ENCODE results near the gene CATSPERZ. TPM values are rescaled to one million over a fixed set of nuclear protein-coding genes. Genes with fewer than 3 reads are reported as not detected.
"Not testable (repeated sequence)": the region's sequence is repeated elsewhere in the genome, so short reads cannot be mapped to it uniquely, and the experiment has no call there.

CATSPERZ gene
- total RNA-seq, 1 donor from 2014 or later, result 0.59 TPM

DNA sequence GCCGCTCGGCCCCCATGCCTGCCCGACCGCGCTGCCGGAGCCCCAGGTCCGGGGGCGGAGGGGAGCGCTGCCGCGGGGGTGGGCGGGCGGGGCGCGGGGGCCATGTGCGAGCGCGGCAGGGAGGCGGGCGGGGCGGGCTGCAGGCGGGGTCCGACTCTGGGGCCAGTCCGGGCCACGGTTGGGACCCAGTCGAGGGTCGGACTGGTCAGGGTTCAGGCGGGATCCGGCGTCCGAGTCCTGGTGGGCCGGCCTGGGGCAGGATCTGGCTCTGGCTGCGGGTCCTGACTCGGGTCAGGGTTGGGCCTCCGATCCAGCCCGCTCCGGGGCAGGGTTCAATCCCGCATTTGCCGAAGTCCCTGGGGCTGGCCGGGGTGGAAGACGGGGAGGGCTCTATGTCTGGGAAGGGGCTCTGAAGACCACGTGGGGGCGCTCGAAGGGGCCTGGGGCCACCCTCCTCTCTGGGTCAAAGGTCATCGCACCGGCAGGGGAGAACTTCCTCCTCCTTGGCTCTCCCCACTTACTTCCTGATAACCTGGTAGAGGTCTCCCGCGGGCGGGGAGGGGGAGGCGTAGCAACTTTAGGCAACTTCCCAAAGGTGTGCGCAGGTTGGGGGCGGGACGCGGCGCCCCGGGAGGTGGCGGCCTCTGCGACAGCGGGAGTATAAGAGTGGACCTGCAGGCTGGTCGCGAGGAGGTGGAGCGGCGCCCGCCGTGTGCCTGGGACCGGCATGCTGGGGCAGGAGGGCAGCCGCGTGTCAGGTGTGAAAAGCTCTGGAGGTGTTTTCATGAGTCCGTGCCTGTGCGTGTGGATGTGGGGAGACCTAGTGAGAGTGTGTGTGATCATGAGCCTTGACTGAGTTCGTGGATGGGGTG lies 5.8 kb downstream of the CATSPERZ start:
- Mint-ChIP-seq H3K9me3 (no peaks in the 10 kb centered on the region), H3K4me3 (ENCODE audit: low read depth) (peak overlapping the region; percentile 94)

DNA sequence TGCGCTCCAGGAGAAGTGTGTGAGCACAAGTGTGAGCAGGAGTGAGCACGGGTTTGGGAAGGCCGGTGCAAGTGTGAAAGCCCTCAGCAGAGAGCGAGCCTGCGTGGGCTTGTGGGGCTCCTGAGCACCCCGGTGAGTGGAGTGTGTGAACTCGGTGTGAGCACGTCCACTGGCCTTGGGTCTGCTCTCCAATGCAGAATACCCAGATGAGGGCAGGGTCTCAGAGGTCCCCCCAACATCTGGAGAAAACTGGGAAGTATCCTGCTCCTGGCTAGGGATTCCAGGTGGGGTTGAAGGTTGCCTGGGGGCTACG lies 6.4 kb downstream of the CATSPERZ start:
- no peaks in the 10 kb centered on the region for H3K27me3 Mint-ChIP-seq (ENCODE audit: low read depth)
- H3K4me1 Mint-ChIP-seq (ENCODE audit: low read depth), result peaks cover 11% of the 10 kb centered on the region
- no peak for DNase-seq (ENCODE audit: low spot score)
- intact Hi-C loops (cut with micrococcal nuclease), result loop anchor here (1.0 to 5.0 kb wide), 2 partner anchors 11 to 36 kb away; partner anchors contain the start of genes CCDC88B and TRMT112
- H3K4me3 Mint-ChIP-seq (ENCODE audit: low read depth), result peak overlapping the region; percentile 94
- H3K36me3 Mint-ChIP-seq (ENCODE audit: low read depth), result peaks cover 22% of the 10 kb centered on the region
- no peaks in the 10 kb centered on the region for H3K9me3 Mint-ChIP-seq
- H3K27ac Mint-ChIP-seq, result peak overlapping the region; percentile 93

More for the DNA sequence above, 5.8 kb downstream of the CATSPERZ start:
- H3K27me3 Mint-ChIP-seq (ENCODE audit: low read depth), result peaks cover under 1% of the 10 kb centered on the region
- intact Hi-C loops (cut with micrococcal nuclease), result loop anchor here (1.0 to 5.0 kb wide), 8 partner anchors 11 to 472 kb away; partner anchors contain the start of genes BAD, CCDC88B, FKBP2 and GPR137
- peaks cover 20% of the 10 kb centered on the region for H3K36me3 Mint-ChIP-seq (ENCODE audit: low read depth)
- DNase-seq (ENCODE audit: low spot score), result peak; percentile 71
- peak overlapping the region; percentile 93 for H3K27ac Mint-ChIP-seq
- peaks cover 12% of the 10 kb centered on the region for H3K4me1 Mint-ChIP-seq (ENCODE audit: low read depth)

DNA sequence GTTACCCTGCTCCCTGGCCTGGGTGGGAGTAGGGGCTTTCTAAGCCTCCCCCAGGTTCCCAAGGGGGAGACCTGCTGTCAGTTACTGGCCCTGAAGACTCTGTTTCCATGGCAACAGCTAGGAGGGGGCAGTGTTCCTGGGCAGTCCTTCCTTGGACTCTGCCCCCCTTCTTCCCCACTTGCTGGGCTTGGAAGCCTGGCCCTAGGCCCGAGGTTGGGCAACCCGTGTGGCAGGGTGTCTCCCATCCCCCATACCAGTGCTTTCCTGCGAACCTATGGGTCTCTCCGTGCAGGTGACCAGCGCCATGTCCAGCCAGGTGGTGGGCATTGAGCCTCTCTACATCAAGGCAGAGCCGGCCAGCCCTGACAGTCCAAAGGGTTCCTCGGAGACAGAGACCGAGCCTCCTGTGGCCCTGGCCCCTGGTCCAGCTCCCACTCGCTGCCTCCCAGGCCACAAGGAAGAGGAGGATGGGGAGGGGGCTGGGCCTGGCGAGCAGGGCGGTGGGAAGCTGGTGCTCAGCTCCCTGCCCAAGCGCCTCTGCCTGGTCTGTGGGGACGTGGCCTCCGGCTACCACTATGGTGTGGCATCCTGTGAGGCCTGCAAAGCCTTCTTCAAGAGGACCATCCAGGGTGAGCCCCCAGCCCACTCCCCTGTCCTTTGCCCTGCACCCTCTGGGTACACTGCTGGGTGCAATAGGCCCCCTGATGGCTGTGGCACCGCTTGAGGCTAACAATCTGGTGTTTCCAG lies 6.9 kb downstream of the CATSPERZ start:
- Mint-ChIP-seq H3K4me3 (ENCODE audit: low read depth) (peak overlapping the region; percentile 94), H3K9me3 (no peaks in the 10 kb centered on the region), H3K36me3 (ENCODE audit: low read depth) (peaks cover 22% of the 10 kb centered on the region), H3K27me3 (ENCODE audit: low read depth) (no peaks in the 10 kb centered on the region), H3K4me1 (ENCODE audit: low read depth) (peaks cover 11% of the 10 kb centered on the region), H3K27ac (peak overlapping the region; percentile 20)
- no peak for DNase-seq (ENCODE audit: low spot score)
- intact Hi-C loops (cut with micrococcal nuclease), result loop anchor here (1.0 to 5.0 kb wide), 2 partner anchors 10 to 35 kb away; partner anchors contain the start of genes CCDC88B and TRMT112

DNA sequence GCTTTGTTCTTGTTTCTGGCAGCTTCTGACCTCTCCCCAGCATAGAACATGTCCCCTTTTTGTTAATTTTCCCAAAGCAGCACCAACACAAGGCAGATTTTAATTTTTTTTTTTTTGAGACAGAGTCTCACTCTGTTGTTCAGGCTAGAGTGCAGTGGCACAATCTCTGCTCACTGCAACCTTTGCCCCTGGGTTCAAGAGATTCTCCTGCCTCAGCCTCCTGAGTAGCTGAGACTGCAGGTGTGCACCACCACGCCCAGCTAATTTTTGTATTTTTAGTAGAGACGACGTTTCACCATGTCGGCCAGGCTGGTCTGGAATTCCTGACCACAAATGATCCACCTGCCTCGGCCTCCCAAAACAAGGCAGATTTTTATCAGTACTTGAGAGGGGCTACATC lies 7.6 kb downstream of the CATSPERZ start:
- peaks cover 16% of the 10 kb centered on the region for H3K4me1 Mint-ChIP-seq (ENCODE audit: low read depth)
- H3K9me3 Mint-ChIP-seq; H3K27me3 Mint-ChIP-seq (ENCODE audit: low read depth); DNase-seq (ENCODE audit: low spot score): not testable (repeated sequence)
- intact Hi-C loops (cut with micrococcal nuclease), result loop anchor here (5.0 kb wide), 1 partner anchor 35 kb away; the partner anchor contains the start of gene CCDC88B
- H3K4me3 Mint-ChIP-seq (ENCODE audit: low read depth), result peak overlapping the region; percentile 32
- peaks cover 27% of the 10 kb centered on the region for H3K36me3 Mint-ChIP-seq (ENCODE audit: low read depth)
- H3K27ac Mint-ChIP-seq, result peak overlapping the region; percentile 20

DNA sequence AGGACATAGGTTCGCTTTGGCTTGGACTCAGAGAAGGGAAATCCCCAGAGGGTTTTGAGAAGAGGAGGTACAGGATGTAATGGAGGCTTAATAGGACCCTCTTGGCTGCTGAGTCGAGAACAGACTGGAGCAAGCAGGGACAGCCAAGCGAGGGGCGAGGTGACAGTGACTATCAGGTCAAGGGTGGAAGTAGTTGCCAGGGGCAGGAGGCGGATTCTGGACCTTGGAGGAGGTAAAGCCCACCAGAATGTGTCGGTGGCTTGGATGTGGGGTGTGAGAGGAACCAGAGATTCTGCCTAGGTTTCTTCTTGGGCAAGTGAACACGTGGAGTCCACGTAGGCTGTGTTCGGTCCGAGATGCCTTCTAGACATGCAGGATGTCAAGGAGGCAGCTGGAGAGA lies 12.8 kb downstream of the CATSPERZ start:
- Mint-ChIP-seq H3K4me1 (ENCODE audit: low read depth) (peaks cover 20% of the 10 kb centered on the region), H3K27me3 (ENCODE audit: low read depth) (no peaks in the 10 kb centered on the region), H3K27ac (peak overlapping the region; percentile 39), H3K9me3 (no peaks in the 10 kb centered on the region), H3K4me3 (ENCODE audit: low read depth) (no peak overlapping the region), H3K36me3 (ENCODE audit: low read depth) (peaks cover 51% of the 10 kb centered on the region)
- intact Hi-C loops (cut with micrococcal nuclease), result no loop called here
- no peak for DNase-seq (ENCODE audit: low spot score)

DNA sequence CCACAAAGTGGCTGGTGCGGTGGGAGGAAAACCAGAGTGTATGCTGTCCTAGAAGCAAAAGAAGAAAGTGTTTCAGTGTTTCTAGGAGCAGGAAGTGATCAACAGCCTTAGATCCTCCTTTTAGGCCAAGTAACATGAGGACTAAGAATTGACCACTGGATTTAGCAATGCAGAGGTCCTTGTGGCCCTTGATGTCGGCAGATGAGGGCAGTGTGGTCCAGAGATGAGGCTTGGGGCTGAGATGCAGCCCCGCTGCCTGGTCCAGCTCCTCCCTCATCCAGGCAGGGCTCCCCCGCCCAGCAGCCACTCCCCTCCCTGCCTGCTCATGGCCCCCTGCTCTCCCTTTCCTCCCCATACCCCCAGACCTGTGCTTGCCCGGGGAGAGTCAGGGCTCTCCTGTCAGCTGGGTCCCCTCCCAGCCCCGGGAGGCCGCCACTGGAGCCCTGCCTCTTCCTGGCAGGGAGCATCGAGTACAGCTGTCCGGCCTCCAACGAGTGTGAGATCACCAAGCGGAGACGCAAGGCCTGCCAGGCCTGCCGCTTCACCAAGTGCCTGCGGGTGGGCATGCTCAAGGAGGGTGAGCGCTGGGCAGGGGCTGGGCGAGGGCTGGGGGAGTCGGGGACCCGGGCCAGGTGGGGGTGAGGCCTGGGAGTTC lies 13.5 kb downstream of the CATSPERZ start:
- H3K27me3 Mint-ChIP-seq (ENCODE audit: low read depth), result no peaks in the 10 kb centered on the region
- H3K4me1 Mint-ChIP-seq (ENCODE audit: low read depth), result peaks cover 20% of the 10 kb centered on the region
- no peak overlapping the region for H3K27ac Mint-ChIP-seq
- H3K36me3 Mint-ChIP-seq (ENCODE audit: low read depth), result peaks cover 50% of the 10 kb centered on the region
- no peak overlapping the region for H3K4me3 Mint-ChIP-seq (ENCODE audit: low read depth)
- no peak for DNase-seq (ENCODE audit: low spot score)
- H3K9me3 Mint-ChIP-seq, result no peaks in the 10 kb centered on the region
- intact Hi-C loops (cut with micrococcal nuclease), result no loop called here

DNA sequence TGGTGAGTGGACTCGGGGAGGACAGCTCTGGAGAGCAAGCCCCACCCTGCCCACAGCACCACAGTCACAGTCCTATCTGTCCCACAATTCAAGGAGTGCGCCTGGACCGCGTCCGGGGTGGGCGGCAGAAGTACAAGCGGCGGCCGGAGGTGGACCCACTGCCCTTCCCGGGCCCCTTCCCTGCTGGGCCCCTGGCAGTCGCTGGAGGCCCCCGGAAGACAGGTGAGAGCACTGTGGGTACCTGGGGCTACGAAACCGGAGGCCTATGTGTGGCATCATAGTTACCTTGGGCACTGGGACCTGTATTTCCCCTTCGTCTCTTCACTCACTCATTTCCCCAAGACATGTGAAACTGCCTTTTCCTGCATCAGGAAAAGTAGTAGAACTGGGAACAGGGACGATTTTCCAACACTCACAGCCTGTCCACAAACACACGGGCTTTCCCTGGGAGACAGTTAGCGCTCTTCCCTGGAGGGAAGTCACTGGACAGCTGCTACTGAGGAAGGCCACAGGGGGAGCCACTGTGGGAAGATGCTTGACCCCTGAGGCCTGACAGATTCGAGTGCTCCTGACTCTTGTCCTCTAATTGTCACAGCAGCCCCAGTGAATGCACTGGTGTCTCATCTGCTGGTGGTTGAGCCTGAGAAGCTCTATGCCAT lies 14.1 kb downstream of the CATSPERZ start:
- intact Hi-C loops (cut with micrococcal nuclease), result no loop called here
- H3K36me3 Mint-ChIP-seq (ENCODE audit: low read depth), result peaks cover 48% of the 10 kb centered on the region
- peaks cover 25% of the 10 kb centered on the region for H3K4me1 Mint-ChIP-seq (ENCODE audit: low read depth)
- H3K9me3 Mint-ChIP-seq, result no peaks in the 10 kb centered on the region
- DNase-seq (ENCODE audit: low spot score), result no peak
- H3K27ac Mint-ChIP-seq, result no peak overlapping the region
- no peaks in the 10 kb centered on the region for H3K27me3 Mint-ChIP-seq (ENCODE audit: low read depth)
- no peak overlapping the region for H3K4me3 Mint-ChIP-seq (ENCODE audit: low read depth)

DNA sequence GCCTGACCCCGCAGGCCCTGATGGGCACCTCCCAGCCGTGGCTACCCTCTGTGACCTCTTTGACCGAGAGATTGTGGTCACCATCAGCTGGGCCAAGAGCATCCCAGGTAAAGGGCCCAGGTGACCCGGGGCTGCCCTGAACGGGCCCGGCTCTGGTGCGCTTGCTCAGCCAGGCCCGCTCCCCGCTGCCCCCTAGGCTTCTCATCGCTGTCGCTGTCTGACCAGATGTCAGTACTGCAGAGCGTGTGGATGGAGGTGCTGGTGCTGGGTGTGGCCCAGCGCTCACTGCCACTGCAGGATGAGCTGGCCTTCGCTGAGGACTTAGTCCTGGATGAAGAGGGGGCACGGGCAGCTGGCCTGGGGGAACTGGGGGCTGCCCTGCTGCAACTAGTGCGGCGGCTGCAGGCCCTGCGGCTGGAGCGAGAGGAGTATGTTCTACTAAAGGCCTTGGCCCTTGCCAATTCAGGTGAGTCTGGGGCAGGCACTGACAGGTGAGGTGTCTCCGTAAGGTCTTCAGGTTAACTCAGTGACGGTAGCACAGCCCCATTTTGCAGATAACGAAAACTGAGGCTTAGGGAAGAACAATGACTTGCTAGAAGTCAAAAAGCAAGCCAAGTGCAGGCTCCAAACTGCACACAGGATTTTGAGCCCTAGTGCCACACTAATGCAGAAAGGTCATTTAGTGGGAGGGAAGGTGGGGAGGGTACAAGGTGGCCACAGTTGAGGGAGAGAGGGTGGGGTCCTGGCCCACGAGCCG lies 14.8 kb downstream of the CATSPERZ start:
- no peak for DNase-seq (ENCODE audit: low spot score)
- Mint-ChIP-seq H3K27me3 (ENCODE audit: low read depth) (no peaks in the 10 kb centered on the region), H3K4me1 (ENCODE audit: low read depth) (peaks cover 29% of the 10 kb centered on the region), H3K4me3 (ENCODE audit: low read depth) (peak overlapping the region; percentile 26), H3K36me3 (ENCODE audit: low read depth) (peaks cover 46% of the 10 kb centered on the region), H3K27ac (no peak overlapping the region), H3K9me3 (no peaks in the 10 kb centered on the region)
- intact Hi-C loops (cut with micrococcal nuclease), result no loop called here

DNA sequence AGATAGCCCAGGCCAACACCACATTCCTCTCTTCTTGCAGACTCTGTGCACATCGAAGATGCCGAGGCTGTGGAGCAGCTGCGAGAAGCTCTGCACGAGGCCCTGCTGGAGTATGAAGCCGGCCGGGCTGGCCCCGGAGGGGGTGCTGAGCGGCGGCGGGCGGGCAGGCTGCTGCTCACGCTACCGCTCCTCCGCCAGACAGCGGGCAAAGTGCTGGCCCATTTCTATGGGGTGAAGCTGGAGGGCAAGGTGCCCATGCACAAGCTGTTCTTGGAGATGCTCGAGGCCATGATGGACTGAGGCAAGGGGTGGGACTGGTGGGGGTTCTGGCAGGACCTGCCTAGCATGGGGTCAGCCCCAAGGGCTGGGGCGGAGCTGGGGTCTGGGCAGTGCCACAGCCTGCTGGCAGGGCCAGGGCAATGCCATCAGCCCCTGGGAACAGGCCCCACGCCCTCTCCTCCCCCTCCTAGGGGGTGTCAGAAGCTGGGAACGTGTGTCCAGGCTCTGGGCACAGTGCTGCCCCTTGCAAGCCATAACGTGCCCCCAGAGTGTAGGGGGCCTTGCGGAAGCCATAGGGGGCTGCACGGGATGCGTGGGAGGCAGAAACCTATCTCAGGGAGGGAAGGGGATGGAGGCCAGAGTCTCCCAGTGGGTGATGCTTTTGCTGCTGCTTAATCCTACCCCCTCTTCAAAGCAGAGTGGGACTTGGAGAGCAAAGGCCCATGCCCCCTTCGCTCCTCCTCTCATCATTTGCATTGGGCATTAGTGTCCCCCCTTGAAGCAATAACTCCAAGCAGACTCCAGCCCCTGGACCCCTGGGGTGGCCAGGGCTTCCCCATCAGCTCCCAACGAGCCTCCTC lies 15.7 kb downstream of the CATSPERZ start:
- intact Hi-C loops (cut with micrococcal nuclease); H3K9me3 Mint-ChIP-seq; DNase-seq (ENCODE audit: low spot score); H3K27me3 Mint-ChIP-seq (ENCODE audit: low read depth): not testable (repeated sequence)
- Mint-ChIP-seq H3K27ac (peak overlapping the region; percentile 99), H3K36me3 (ENCODE audit: low read depth) (peaks cover 54% of the 10 kb centered on the region), H3K4me3 (ENCODE audit: low read depth) (peak overlapping the region; percentile 96), H3K4me1 (ENCODE audit: low read depth) (peaks cover 35% of the 10 kb centered on the region)

DNA sequence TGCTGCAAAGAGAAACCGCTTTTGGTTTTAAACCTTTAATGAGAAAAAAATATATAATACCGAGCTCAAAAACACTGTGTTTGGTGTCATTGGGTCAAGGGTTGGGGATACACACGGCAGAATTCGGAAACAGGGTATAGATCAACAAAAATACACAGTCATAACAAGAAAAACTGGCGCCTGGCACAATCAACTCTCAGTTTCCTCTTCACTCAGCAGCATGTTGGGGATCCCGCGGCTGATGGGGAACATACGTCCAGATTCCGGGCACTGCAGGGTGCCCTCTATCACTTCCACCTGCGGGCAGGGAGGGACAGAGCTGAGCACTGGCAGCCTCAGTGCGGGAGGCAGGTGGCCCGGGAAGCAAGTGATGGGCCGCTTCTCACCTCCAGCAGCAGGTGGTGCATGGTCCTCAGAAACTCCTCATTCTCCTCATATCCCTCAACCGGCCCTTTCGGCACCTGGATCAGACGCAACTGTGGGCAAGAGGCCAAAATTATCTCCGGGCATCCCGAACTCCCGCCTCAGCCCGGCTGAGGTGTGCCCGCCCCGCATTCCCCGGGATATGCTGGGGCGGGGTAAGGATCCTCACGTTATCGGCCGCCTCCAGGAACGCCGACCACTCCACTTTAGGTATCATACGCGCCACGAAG lies 16.6 kb downstream of the CATSPERZ start:
- H3K27me3 Mint-ChIP-seq (ENCODE audit: low read depth), result no peaks in the 10 kb centered on the region
- no peak for DNase-seq (ENCODE audit: low spot score)
- peak overlapping the region; percentile 96 for H3K4me3 Mint-ChIP-seq (ENCODE audit: low read depth)
- H3K27ac Mint-ChIP-seq, result peak overlapping the region; percentile 99
- peaks cover 38% of the 10 kb centered on the region for H3K4me1 Mint-ChIP-seq (ENCODE audit: low read depth)
- intact Hi-C loops (cut with micrococcal nuclease), result loop anchor here (1.0 kb wide), 5 partner anchors 10 to 75 kb away; partner anchors contain the start of genes FKBP2 and GPR137
- H3K9me3 Mint-ChIP-seq, result no peaks in the 10 kb centered on the region
- peaks cover 60% of the 10 kb centered on the region for H3K36me3 Mint-ChIP-seq (ENCODE audit: low read depth)
